HEK293 (cell line): Measurements from ENCODE around the gene P2RY6.
A peak's percentile ranks its signal among the peaks of the same experiment; 100 is the strongest.

ENCODE experiments used
- CTCF ChIA-PET: fragments of 350-600 bp; formaldehyde crosslinking; extraction: SDS; loops from one replicate; lab custom pipeline; 2021; ENCODE audit warnings: antibody characterized with exemption; lab: Yijun Ruan, JAX
- POLR2A ChIA-PET: fragments of 300-600 bp; formaldehyde crosslinking; extraction: SDS; loops from one replicate; lab custom pipeline; 2020; ENCODE audit warnings: antibody characterized with exemption, inconsistent platforms; lab: Yijun Ruan, JAX
- H3K27ac ChIP-seq: fragments of 200-500 bp; sonication (Bioruptor generic); 2 replicates; pipeline ENCODE4 v1.5.1; 2014; ENCODE audit warnings: low read depth, low read length, control low read depth, inconsistent platforms; ENCODE audit errors: extremely low read depth
- H3K36me3 ChIP-seq, 2 experiments: fragments of 200-500 bp in 1 of 2; sonication (Bioruptor generic) in 1 of 2; 1 replicate in 1 of 2; 2 replicates in 1 of 2; pipeline ENCODE4 v1.5.1; 2014 to 2017; ENCODE audit warnings: inconsistent platforms in 2 of 2, low read length in 2 of 2; ENCODE audit not compliant: control insufficient read depth in 2 of 2, insufficient read depth in 1 of 2
- H3K4me1 ChIP-seq: fragments of 200-500 bp; sonication (Bioruptor generic); 2 replicates; pipeline ENCODE4 v1.5.1; 2014; ENCODE audit warnings: mild to moderate bottlenecking, low read length, inconsistent platforms; ENCODE audit not compliant: control insufficient read depth, insufficient read depth
- H3K4me3 ChIP-seq: 2 replicates; pipeline ENCODE4 v1.5.1; 2011; ENCODE audit warnings: low read depth, mild to moderate bottlenecking, control low read depth, low read length, moderate library complexity
- H3K9me3 ChIP-seq: fragments of 200-500 bp; sonication (Bioruptor generic); 2 replicates; pipeline ENCODE4 v1.5.1; 2014; ENCODE audit warnings: low read depth, low read length, inconsistent platforms; ENCODE audit not compliant: control insufficient read depth, insufficient read depth
- BCL11A ChIP-seq: fragments of 450-650 bp; formaldehyde crosslinking; IDR thresholded peaks from 2 replicates; pipeline ENCODE4 v1.5.1; 2016; ENCODE audit warnings: low read depth, missing biosample characterization, missing genetic modification characterization
- CTCF ChIP-seq: fragments of 450-650 bp; formaldehyde crosslinking; IDR thresholded peaks from 2 replicates; pipeline ENCODE4 v1.5.1; 2016; ENCODE audit warnings: missing biosample characterization, missing genetic modification characterization
- EGR2 ChIP-seq: fragments of 450-650 bp; formaldehyde crosslinking; IDR thresholded peaks from 2 replicates; pipeline ENCODE4 v1.5.1; 2016; ENCODE audit warnings: low read depth, missing biosample characterization, missing genetic modification characterization
- PATZ1 ChIP-seq: fragments of 450-650 bp; formaldehyde crosslinking; IDR thresholded peaks from 2 replicates; pipeline ENCODE4 v1.5.1; 2016; ENCODE audit warnings: missing biosample characterization, missing genetic modification characterization
- SCRT2 ChIP-seq: fragments of 450-650 bp; formaldehyde crosslinking; IDR thresholded peaks from 2 replicates; pipeline ENCODE4 v1.5.1; 2016; ENCODE audit warnings: missing biosample characterization, missing genetic modification characterization
- SP2 ChIP-seq: fragments of 450-650 bp; formaldehyde crosslinking; IDR thresholded peaks from 2 replicates; pipeline ENCODE4 v1.5.1; 2016; ENCODE audit warnings: missing biosample characterization, missing genetic modification characterization
- SP7 ChIP-seq: fragments of 450-650 bp; formaldehyde crosslinking; IDR thresholded peaks from 2 replicates; pipeline ENCODE4 v1.5.1; 2016; ENCODE audit warnings: missing biosample characterization, missing genetic modification characterization
- ZBTB17 ChIP-seq: fragments of 450-650 bp; formaldehyde crosslinking; IDR thresholded peaks from 2 replicates; pipeline ENCODE4 v1.5.1; 2016; ENCODE audit warnings: missing biosample characterization, missing genetic modification characterization
- ZBTB20 ChIP-seq: fragments of 450-650 bp; formaldehyde crosslinking; IDR thresholded peaks from 2 replicates; pipeline ENCODE4 v1.5.1; 2016; ENCODE audit warnings: missing biosample characterization, missing genetic modification characterization
- ZBTB26 ChIP-seq: fragments of 450-650 bp; formaldehyde crosslinking; optimal IDR thresholded peaks from 2 replicates; pipeline ENCODE3; 2016; ENCODE audit warnings: missing biosample characterization, mild to moderate bottlenecking, missing genetic modification characterization
- ZBTB6 ChIP-seq: fragments of 450-650 bp; formaldehyde crosslinking; IDR thresholded peaks from 2 replicates; pipeline ENCODE4 v1.5.1; 2017; ENCODE audit warnings: missing biosample characterization, missing genetic modification characterization
- ZFP37 ChIP-seq: fragments of 450-650 bp; formaldehyde crosslinking; IDR thresholded peaks from 2 replicates; pipeline ENCODE4 v1.5.1; 2016; ENCODE audit warnings: missing biosample characterization, missing genetic modification characterization
- ZNF121 ChIP-seq: fragments of 450-650 bp; formaldehyde crosslinking; IDR thresholded peaks from 2 replicates; pipeline ENCODE4 v1.5.1; 2016; ENCODE audit warnings: missing biosample characterization, missing genetic modification characterization
- ZNF2 ChIP-seq: fragments of 450-650 bp; formaldehyde crosslinking; IDR thresholded peaks from 2 replicates; pipeline ENCODE4 v1.5.1; 2016; ENCODE audit warnings: missing biosample characterization, missing genetic modification characterization
- ZNF223 ChIP-seq: fragments of 450-650 bp; formaldehyde crosslinking; IDR thresholded peaks from 2 replicates; pipeline ENCODE4 v1.5.1; 2016; ENCODE audit warnings: missing biosample characterization, missing genetic modification characterization
- ZNF433 ChIP-seq: fragments of 450-650 bp; formaldehyde crosslinking; IDR thresholded peaks from 2 replicates; pipeline ENCODE4 v1.5.1; 2016; ENCODE audit warnings: missing biosample characterization, missing genetic modification characterization, low read depth
- ZNF513 ChIP-seq: fragments of 450-650 bp; IDR thresholded peaks from 2 replicates; pipeline ENCODE4 v1.5.1; 2018; ENCODE audit warnings: missing biosample characterization, missing genetic modification characterization
- ZNF600 ChIP-seq: fragments of 450-650 bp; formaldehyde crosslinking; IDR thresholded peaks from 2 replicates; pipeline ENCODE4 v1.5.1; 2016; ENCODE audit warnings: missing biosample characterization, missing genetic modification characterization
- ZNF610 ChIP-seq: fragments of 450-650 bp; formaldehyde crosslinking; IDR thresholded peaks from 2 replicates; pipeline ENCODE4 v1.5.1; 2016; ENCODE audit warnings: missing biosample characterization, missing genetic modification characterization, borderline replicate concordance
- ZNF624 ChIP-seq: fragments of 450-650 bp; formaldehyde crosslinking; IDR thresholded peaks from 2 replicates; pipeline ENCODE4 v1.5.1; 2017; ENCODE audit warnings: missing biosample characterization, missing genetic modification characterization
- ZNF692 ChIP-seq: fragments of 450-650 bp; formaldehyde crosslinking; IDR thresholded peaks from 2 replicates; pipeline ENCODE4 v1.5.1; 2016; ENCODE audit warnings: missing biosample characterization, missing genetic modification characterization
- ZNF768 ChIP-seq: fragments of 450-650 bp; formaldehyde crosslinking; IDR thresholded peaks from 2 replicates; pipeline ENCODE4 v1.5.1; 2018; ENCODE audit warnings: missing biosample characterization, mild to moderate bottlenecking, missing genetic modification characterization
- ZNF777 ChIP-seq: fragments of 450-650 bp; formaldehyde crosslinking; IDR thresholded peaks from 2 replicates; pipeline ENCODE4 v1.5.1; 2017; ENCODE audit warnings: missing biosample characterization, missing genetic modification characterization, borderline replicate concordance
- ZSCAN5A ChIP-seq: fragments of 450-650 bp; formaldehyde crosslinking; IDR thresholded peaks from 2 replicates; pipeline ENCODE4 v1.5.1; 2016; ENCODE audit warnings: missing biosample characterization, missing genetic modification characterization
- ZXDB ChIP-seq: fragments of 450-650 bp; formaldehyde crosslinking; IDR thresholded peaks from 2 replicates; pipeline ENCODE4 v1.5.1; 2016; ENCODE audit warnings: missing biosample characterization, missing genetic modification characterization

P2RY6 gene

GRCh38 chr11:73308961-73309919 is 37.1 kb downstream of the P2RY6 start:
- Histone ChIP-seq H3K4me1 (0 out of 2 replicates have a peak, but pooled peaks cover 3% of the 10 kb centered on the region), H3K9me3 (no peaks in the 10 kb centered on the region), H3K4me3 (peak overlapping the region; percentile 57), H3K36me3 (no peaks in the 10 kb centered on the region), H3K27ac (peak overlapping the region; percentile 80; the same call in 1 of the 2 replicates)
- ChIA-PET POLR2A (interaction anchor here (0.6 to 3.6 kb wide), 9 partner anchors 8 to 498 kb away, joined by 3 to 32 read pairs (median 5); no protein-coding TSS in a partner anchor), CTCF (interaction anchor here (0.6 to 6.7 kb wide), 7 partner anchors 13 to 85 kb away, joined by 3 to 185 read pairs (median 56); no protein-coding TSS in a partner anchor)
- TF ChIP-seq ZNF121 (tag by site-specific recombination), result no peak
- TF ChIP-seq ZNF624 (tag by site-specific recombination), result no peak
- peak; percentile 71 for TF ChIP-seq ZNF600
- TF ChIP-seq ZBTB26 (tag by site-specific recombination), result peak; percentile 78
- peak; percentile 48; the same call in 1 of the 2 replicates for TF ChIP-seq ZNF692
- peak; percentile 88 for TF ChIP-seq SCRT2
- TF ChIP-seq ZNF513 (tag by site-specific recombination), result peak; percentile 70; the same call in 1 of the 2 replicates
- peak; percentile 55 for TF ChIP-seq EGR2 (tag by site-specific recombination)
- peak; percentile 93; the same call in 1 of the 2 replicates for TF ChIP-seq ZNF777 (tag by site-specific recombination)
- TF ChIP-seq BCL11A (tag by site-specific recombination), result no peak
- no peak for TF ChIP-seq CTCF (tag by site-specific recombination)
- peak; percentile 34; the same call in 1 of the 2 replicates for TF ChIP-seq PATZ1
- TF ChIP-seq ZNF610 (tag by site-specific recombination), result no peak
- peak; percentile 66 for TF ChIP-seq ZBTB17 (tag by site-specific recombination)
- peak; percentile 85 for TF ChIP-seq ZBTB20
- no peak for TF ChIP-seq ZNF223 (tag by site-specific recombination)
- peak; percentile 54 for TF ChIP-seq SP7
- TF ChIP-seq ZFP37, result peak; percentile 22; the same call in 1 of the 2 replicates
- TF ChIP-seq ZNF2, result 0 out of 2 replicates have a peak, but pooled peaks have one; percentile 22
- peak; percentile 80 for TF ChIP-seq SP2
- TF ChIP-seq ZBTB6 (tag by site-specific recombination), result 0 out of 2 replicates have a peak, but pooled peaks have one; percentile 23
- no peak for TF ChIP-seq ZNF433
- 0 out of 2 replicates have a peak, but pooled peaks have one; percentile 22 for TF ChIP-seq ZSCAN5A (tag by site-specific recombination)
- no peak for TF ChIP-seq ZNF768 (tag by site-specific recombination)
- TF ChIP-seq ZXDB (tag by site-specific recombination), result 0 out of 2 replicates have a peak, but pooled peaks have one; percentile 27
